SU-DHL-6 (cell line): ENCODE measurements around the gene TMEM43.

ENCODE experiments used
- H2AFZ ChIP-seq: fragments of 200-600 bp; sonication (generic); 2 replicates; pipeline ENCODE4 v1.6.1; 2014; ENCODE audit warnings: low read depth, mild to moderate bottlenecking, moderate library complexity, mixed read lengths, antibody characterized with exemption, low read length; ENCODE audit not compliant: severe bottlenecking
- H3F3A ChIP-seq: fragments of 200-600 bp; shearing (Covaris generic); 2 replicates; pipeline ENCODE4 v1.6.0; 2016; ENCODE audit warnings: antibody characterized with exemption, mild to moderate bottlenecking; ENCODE audit not compliant: insufficient read depth
- H3K27ac ChIP-seq: fragments of 200-600 bp; sonication (generic); 2 replicates; pipeline ENCODE4 v1.5.1; 2016; ENCODE audit warnings: low read depth, mild to moderate bottlenecking, low read length, moderate library complexity, mixed read lengths
- H3K27me3 ChIP-seq: fragments of 200-600 bp; sonication (generic), shearing (Covaris generic); 2 replicates; pipeline ENCODE4 v1.6.0; 2014; ENCODE audit warnings: mild to moderate bottlenecking, low read length
- H3K36me3 ChIP-seq: fragments of 200-600 bp; sonication (generic); 2 replicates; pipeline ENCODE4 v1.6.1; 2014; ENCODE audit warnings: mild to moderate bottlenecking, low read length, mixed read lengths
- H3K4me2 ChIP-seq: fragments of 300-600, 200-600 bp; shearing (Covaris generic), sonication (generic); 2 replicates; pipeline ENCODE4 v1.6.0; 2014; ENCODE audit warnings: low read length, low read depth, mild to moderate bottlenecking; ENCODE audit not compliant: poor library complexity, severe bottlenecking
- H3K4me3 ChIP-seq: fragments of 200-600 bp; sonication (generic); 2 replicates; pipeline ENCODE4 v1.5.1; 2014; ENCODE audit warnings: antibody characterized with exemption, low read length, mild to moderate bottlenecking, mixed read lengths; ENCODE audit not compliant: insufficient read depth, poor library complexity, severe bottlenecking
- H3K79me2 ChIP-seq: fragments of 200-600 bp; sonication (generic); 2 replicates; pipeline ENCODE4 v1.6.1; 2014; ENCODE audit warnings: mild to moderate bottlenecking, low read length, moderate library complexity; ENCODE audit not compliant: insufficient read depth
- H3K9ac ChIP-seq: fragments of 200-600 bp; sonication (generic); 2 replicates; pipeline ENCODE4 v1.7.0; 2014; ENCODE audit warnings: mild to moderate bottlenecking, low read length
- H3K9me2 ChIP-seq: fragments of 200-600 bp; sonication (generic); replicated peaks from 2 replicates; pipeline ENCODE4 v1.6.1; 2014; ENCODE audit warnings: low read length; ENCODE audit not compliant: insufficient read depth
- H3K9me3 ChIP-seq: fragments of 200-600 bp; sonication (generic); 2 replicates; pipeline ENCODE4 v1.6.1; 2014; ENCODE audit warnings: low read length, mixed read lengths; ENCODE audit not compliant: insufficient read depth
- H4K20me1 ChIP-seq: fragments of 200-600 bp; sonication (generic); 2 replicates; pipeline ENCODE4 v1.6.1; 2014; ENCODE audit warnings: low read depth, mild to moderate bottlenecking, antibody characterized with exemption, low read length, moderate library complexity, mixed read lengths
- CTCF ChIP-seq: fragments of 200-600 bp; sonication (generic); IDR thresholded peaks from one replicate; pipeline ENCODE4 v1.5.1; 2017; ENCODE audit warnings: antibody characterized with exemption, mild to moderate bottlenecking, low read length, moderate library complexity; ENCODE audit not compliant: insufficient read depth, poor library complexity, severe bottlenecking
- EZH2phosphoT487 ChIP-seq: fragments of 200-600 bp; sonication (generic), shearing (Covaris generic); conservative IDR thresholded peaks from 2 replicates; pipeline ENCODE4 v1.6.1; 2018; ENCODE audit warnings: mild to moderate bottlenecking, antibody characterized with exemption, low read length, moderate library complexity, mixed read lengths

TMEM43 gene

GRCh38 chr3:14152233-14152962 lies 27.5 kb downstream of the TMEM43 start:
- H3K4me3 ChIP-seq, result no peak overlapping the region
- no peaks in the 10 kb centered on the region for H3K9me3 ChIP-seq
- no peak overlapping the region for H2AFZ ChIP-seq
- no peak for TF ChIP-seq CTCF
- no peak for TF ChIP-seq EZH2phosphoT487
- no peaks in the 10 kb centered on the region for H3K36me3 ChIP-seq
- no peak overlapping the region for H3K9ac ChIP-seq
- no peaks in the 10 kb centered on the region for H4K20me1 ChIP-seq
- H3K79me2 ChIP-seq, result no peaks in the 10 kb centered on the region
- no peak overlapping the region for H3K27ac ChIP-seq
- H3K27me3 ChIP-seq, result no peaks in the 10 kb centered on the region
- H3K9me2 ChIP-seq, result no peaks in the 10 kb centered on the region
- no peaks in the 10 kb centered on the region for H3F3A ChIP-seq
- no peak overlapping the region for H3K4me2 ChIP-seq

GRCh38 chr3:14152963-14153355 lies 28.1 kb downstream of the TMEM43 start:
- no peak overlapping the region for H3K4me3 ChIP-seq
- no peaks in the 10 kb centered on the region for H3K9me3 ChIP-seq
- H3F3A ChIP-seq, result no peaks in the 10 kb centered on the region
- no peak for TF ChIP-seq CTCF
- TF ChIP-seq EZH2phosphoT487, result no peak
- no peak overlapping the region for H3K9ac ChIP-seq
- H3K36me3 ChIP-seq, result no peaks in the 10 kb centered on the region
- no peak overlapping the region for H3K27ac ChIP-seq
- no peaks in the 10 kb centered on the region for H3K79me2 ChIP-seq
- H3K4me2 ChIP-seq, result no peak overlapping the region
- H3K9me2 ChIP-seq, result no peaks in the 10 kb centered on the region
- H2AFZ ChIP-seq, result no peak overlapping the region
- no peaks in the 10 kb centered on the region for H3K27me3 ChIP-seq
- no peaks in the 10 kb centered on the region for H4K20me1 ChIP-seq

- H3K9ac ChIP-seq, result no peak overlapping the region
- no peak overlapping the region for H3K27ac ChIP-seq
- H3K9me2 ChIP-seq, result no peaks in the 10 kb centered on the region
- H3K9me3 ChIP-seq, result no peaks in the 10 kb centered on the region
- H3K79me2 ChIP-seq, result no peaks in the 10 kb centered on the region
- H2AFZ ChIP-seq, result no peak overlapping the region
- no peaks in the 10 kb centered on the region for H4K20me1 ChIP-seq
- no peak overlapping the region for H3K4me3 ChIP-seq
- TF ChIP-seq EZH2phosphoT487 (no peak), CTCF (no peak)
- H3F3A ChIP-seq, result no peaks in the 10 kb centered on the region
- no peak overlapping the region for H3K4me2 ChIP-seq
- no peaks in the 10 kb centered on the region for H3K36me3 ChIP-seq
- H3K27me3 ChIP-seq, result no peaks in the 10 kb centered on the region
These were observed 28.8 kb downstream of the TMEM43 start for GRCh38 chr3:14153663-14154062.
